GM19467 (cell line): ENCODE measurements around the gene C1QTNF6.
"Not testable (repeated sequence)": the region's sequence is repeated elsewhere in the genome, so short reads cannot be mapped to it uniquely, and the experiment has no call there.

ENCODE experiments used
- ATAC-seq: cut with Tn5 transposase; IDR thresholded peaks from one replicate; pipeline ENCODE4 v1.9.1; 2021; ENCODE audit warnings: mild to moderate bottlenecking, moderate library complexity; ENCODE audit not compliant: unreplicated experiment

The C1QTNF6 gene

DNA sequence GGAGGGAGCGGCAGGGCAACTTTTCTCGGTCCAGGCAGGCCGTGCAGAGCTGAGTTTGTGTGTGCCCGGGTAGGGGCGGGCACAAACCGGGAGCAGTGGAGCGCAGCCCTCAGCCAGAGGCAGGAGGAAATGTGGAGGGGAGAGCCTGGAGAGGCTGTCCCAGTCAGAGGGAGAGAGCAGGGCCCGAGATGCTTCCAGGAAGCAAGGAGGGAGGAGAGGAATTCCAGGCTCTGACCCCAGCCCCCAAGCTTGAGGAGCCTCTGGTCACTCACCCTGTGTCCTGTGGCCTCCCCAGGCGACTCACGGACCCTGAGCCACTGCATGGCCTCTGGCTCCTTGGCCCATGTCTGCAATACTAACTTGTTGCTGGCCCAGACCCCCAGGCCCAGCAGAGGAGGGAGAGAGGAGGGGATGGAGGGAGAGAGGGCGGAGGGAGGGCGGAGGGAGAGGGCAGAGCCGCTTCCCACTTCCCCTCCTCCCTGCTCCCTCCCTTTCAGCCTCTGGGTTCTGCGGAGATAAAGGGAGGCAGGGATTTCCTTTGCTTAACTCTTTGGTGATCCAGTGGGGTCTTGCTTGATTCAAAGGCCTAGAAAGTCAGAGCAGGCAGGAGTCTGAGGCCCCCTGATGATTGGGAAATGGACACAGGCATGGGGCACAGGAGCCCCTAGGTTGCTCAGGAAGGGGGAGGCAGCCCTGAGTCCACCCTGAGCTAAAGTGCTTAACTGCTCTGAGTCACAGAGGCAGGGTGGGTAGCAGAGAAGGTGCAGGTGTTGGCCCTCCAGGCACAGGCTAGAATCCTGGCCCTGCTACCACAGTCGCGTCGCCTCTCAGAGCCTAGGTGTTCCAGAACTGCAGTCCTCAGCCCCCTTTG is at the start of gene C1QTNF6:
C1QTNF6 (minus strand) TSS at position 357 of the 871 bp plus-strand sequence; CDS start at position 323, 34 bp downstream.
- ATAC-seq = no peak

DNA sequence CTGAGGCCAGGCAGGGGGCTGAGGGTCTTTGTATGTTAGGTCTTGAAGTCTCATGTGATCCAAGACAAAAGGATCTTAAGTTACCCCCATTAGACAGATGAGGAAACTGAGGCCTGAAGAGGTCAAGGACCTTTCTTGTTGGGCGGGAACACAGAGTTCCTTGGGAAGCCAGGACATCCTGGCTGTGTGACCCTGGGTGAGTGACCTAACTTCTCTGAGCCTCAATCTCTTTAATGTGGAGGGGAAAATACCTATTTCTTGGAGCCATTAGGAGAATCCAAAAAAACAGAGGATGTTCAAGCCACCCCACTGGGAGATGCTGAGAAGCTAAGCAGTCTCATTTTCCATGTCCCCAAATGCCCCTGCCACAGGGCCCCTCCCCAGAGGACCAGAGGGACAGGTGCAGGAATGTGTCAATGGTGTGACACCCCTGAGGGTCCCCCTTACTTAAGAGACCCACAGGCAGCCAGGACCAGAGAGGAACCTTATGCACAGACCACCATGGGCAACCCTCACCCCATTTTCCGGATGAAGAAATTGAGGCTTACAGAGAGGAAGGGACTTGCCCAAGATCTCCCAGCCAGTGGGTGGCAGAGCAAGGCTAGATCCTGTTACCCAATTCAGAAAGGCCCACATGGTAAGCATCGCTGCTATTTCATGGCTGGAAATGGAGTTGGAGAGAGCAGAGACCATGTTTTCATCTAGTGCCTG is 48.0 kb upstream of the C1QTNF6 start:
- no peak for ATAC-seq

DNA sequence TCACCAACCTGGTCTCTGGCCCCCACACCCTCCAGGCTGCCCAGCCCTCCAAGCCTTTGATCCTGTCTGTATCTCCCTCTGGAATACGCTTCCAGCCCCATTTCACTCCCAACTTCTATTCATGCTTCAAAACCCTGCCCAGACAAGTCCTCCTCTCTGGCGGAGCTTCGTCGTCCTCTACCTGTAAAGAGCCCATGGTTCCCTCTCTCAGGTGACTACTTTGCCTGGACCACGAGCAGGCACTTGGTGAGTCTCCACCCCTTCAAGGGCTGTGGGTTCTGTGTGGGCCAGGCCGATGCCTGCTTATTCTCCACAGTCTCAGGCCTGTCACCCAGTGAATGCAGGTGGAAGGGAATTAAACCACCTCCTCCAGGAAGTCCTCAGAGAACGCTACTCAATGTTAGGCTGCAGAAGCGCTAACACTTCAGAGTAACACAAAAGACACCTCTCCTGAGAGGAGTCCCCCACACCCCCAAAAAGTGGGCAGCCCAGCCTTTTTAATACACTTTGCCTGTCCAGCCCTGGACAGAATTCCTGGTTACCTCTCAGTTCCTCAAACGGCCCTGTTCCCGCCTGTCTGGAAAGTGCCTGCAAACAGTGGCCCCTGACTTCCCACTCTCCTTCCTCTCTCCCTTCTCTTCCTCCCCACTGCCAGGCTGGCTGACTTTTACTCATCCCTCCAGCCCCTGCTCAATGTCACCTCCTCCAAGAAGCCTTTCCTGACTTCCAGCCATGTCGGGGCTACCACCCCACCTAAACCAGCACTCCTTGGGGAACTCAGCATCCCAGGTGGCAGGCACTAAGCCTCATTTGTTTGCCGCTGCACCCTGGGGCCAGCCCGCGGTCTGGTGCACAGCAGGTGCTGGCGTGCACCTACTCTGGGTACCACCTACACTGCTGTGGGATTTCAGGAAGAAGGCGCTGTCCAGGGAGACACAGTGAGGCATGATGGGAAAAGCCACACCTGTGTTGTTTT is 47.0 kb upstream of the C1QTNF6 start:
- no peak for ATAC-seq

DNA sequence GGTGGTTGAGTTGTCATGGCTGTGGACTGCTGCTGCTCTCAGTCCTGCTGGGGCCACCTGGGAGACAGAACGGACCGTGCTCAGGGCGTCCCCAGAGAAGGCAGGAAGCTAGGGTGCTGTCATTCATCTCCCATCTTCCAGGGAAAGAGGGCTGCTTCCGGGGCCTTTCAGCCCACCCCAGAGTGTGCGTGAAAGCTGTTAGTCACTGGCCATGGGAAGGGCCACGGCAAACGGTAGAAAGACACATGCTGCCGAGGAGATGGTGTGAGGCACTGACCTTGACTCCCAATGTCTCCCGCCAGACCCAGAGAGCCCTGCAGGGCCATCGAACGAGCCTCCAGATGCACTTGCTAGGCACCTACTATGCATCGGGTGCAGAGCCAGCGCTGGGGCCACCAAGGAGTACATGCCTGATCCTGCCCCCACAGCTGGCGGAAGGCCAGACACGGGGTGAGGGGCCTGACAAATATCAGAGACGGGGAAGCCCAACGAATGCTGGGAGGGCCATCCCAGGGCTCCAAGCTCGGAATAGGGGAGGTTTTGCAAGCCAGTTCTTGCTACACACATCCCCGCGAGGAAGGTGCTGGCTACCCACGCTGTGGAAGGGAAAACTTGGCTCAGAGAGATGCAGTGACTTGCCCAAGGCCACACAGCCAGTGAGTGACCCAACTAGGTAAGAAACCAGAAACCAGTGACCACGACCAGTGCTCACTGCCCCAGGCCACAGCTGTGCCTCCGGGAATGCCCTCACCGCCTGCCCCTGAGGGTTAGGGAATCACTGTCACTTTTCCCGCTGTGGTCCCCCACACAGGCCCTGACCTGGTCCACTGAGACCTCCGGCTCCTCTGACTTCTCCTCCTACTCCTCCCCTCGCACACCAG is 45.9 kb upstream of the C1QTNF6 start:
- ATAC-seq = no peak

DNA sequence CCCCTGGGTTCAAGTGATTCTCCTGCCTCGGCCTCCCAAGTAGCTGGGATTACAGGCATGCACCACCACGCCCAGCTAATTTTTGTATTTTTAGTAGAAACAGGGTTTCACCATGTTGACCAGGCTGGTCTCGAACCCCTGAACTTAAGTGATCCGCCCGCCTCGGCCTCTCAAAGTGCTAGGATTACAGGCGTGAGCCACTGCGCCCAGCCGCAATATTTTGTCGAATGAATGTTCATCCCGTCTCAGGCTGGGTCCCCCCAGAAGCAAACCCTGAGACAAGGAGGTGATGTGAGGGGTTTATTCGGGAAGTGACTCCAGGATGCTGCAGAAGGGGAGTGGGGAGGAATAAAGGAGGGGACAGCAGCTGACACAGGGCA is 45.3 kb upstream of the C1QTNF6 start:
- ATAC-seq = not testable (repeated sequence)

DNA sequence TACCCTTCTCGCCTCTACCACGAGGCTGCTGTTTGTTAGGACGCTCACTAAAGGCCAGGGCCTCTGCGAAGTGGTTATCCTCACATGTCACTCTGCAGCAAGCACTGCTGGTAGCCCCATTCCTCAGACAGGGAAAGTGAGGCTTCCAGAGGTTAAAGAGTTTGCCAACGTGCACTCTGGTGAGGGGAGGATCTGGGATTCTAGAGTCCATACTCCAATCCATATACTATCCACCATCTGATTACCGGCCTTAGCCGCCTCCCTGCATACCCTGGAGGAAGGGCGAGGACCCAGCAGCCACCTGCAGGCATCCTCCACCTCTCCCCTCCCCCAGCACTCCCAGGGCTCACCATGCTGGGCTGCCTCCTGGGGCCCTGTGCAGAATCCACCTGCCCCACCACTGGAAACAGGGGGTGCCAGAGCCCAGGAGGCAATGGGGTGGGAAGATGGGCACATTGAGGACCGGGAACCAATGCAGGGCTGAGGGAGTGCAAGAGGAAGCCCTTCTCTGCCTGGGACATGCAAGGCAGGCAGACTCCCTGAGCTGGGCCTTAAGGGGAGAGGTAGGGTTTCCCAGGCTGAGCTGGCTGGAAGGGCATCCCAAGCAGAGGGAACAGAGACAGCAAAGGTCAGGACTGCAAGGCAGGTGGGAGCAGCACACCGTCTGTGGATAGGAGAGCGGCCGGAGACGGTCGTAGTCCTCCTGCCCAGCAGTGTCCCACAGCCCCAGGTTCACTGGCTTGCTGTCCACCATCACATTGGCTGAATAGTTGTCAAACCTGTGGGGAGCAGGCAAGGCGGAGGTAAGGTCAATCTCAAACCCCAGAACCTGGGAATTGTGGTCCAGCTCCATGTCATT is 44.3 kb upstream of the C1QTNF6 start:
- no peak for ATAC-seq

DNA sequence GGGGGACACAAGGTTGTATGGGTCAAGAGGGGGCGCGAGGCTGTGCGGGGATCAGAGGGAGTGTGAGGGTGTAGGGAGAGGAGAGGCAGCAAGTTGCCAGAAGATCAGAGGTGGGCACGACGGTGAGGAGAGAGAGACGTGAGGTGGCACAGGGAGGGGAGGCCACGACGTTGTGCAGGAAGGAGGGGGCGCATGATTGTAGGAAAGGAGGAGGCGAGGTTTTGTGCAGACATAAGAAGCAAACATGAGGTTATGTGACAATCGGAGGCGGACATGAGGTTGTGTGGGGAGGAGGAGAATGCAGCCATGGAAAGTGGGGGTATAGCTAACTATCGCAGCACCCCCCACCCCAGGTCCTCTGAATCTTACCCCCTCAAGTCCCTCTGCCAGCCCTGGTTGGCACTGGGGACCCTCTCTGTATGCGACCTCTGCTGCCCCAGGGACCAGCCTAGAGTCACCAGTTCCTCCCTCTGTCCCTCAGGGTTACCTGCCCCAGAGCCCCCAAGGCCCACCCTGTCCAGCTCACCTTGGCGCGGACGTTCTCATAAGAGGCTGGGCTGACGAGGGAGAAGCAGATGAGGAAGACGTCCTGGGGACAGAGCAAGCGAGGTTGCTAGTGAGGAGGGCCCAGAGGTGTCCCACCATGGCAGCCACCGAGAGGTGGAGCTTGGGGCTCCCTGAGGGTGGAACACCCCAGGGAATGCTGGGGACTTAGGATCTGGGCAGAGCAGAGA is 43.5 kb upstream of the C1QTNF6 start:
- no peak for ATAC-seq

DNA sequence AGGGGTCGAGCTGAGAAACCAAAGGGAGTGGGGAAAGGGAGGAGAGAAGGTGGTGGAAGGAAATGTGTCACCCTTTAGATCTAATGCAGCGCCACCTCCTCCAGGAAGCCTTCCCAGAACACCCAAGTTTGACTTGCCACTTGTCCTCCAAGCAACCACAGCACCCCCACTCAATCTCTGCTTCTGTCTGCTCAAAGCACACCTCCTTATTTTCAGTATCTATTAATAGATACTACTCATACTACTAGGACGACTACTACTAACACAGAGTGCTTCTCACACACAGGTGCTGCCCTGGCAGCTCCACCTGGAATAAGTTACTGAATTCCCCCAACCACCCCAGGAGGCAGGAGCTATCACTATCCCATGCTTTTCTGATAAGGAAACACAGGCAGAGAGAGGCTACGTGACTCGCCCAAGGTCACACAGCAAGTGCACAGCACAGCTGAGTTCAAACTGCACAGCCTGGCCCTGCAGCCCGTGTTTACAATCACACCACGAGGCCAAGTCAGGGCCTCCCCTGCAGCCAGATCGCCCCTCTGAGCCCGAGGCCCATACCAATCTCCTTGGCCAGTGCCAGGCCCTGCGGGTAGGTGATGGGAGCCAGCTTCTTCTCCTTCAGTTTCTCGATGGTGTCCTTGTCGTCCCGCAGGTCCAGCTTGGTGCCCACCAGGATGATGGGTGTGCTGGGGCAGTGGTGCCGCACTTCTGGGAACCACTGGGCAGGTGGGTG is 42.8 kb upstream of the C1QTNF6 start:
- ATAC-seq = no peak

DNA sequence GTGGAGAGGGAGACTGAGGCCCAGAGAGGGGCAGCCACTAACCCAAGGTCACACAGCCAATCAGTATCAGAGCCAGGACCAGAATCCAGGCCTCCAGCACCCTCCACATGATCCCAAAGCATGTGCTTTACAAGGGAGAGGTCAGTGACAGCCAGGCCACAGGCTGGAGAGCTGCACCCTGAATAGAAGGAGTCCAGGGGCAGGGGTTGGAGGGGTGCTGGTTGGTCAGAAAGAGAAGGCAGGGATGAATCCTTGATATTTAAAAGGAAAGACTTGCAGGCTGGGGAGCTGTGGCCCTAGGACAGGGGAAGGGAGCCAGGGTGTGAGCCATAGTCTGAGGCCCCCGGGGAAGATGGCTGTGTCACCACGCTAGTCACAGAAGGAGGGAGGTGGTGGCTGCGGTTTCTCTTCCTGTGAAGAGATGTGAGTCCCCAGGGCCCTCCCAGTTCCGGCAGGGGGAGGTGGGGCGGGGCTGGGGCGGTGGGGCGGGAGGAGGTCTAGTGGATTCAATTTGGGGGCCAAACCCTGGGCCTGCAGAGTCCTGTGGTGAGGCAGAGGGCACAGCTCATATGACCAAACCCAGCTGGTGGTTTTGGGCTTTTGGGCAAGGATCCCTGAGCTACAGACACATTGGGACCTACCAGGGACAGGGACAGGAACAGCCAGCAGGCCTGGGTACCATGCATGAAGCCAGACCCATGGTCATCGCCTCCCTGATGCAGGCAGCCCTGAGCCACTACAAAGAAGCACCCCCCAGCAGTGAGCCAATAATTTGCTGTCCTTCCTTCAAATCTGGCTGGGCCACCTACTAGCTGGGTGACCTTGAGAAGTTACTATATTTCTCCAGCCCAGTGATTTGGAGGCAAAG is 42.0 kb upstream of the C1QTNF6 start:
- ATAC-seq = peak; percentile 55

DNA sequence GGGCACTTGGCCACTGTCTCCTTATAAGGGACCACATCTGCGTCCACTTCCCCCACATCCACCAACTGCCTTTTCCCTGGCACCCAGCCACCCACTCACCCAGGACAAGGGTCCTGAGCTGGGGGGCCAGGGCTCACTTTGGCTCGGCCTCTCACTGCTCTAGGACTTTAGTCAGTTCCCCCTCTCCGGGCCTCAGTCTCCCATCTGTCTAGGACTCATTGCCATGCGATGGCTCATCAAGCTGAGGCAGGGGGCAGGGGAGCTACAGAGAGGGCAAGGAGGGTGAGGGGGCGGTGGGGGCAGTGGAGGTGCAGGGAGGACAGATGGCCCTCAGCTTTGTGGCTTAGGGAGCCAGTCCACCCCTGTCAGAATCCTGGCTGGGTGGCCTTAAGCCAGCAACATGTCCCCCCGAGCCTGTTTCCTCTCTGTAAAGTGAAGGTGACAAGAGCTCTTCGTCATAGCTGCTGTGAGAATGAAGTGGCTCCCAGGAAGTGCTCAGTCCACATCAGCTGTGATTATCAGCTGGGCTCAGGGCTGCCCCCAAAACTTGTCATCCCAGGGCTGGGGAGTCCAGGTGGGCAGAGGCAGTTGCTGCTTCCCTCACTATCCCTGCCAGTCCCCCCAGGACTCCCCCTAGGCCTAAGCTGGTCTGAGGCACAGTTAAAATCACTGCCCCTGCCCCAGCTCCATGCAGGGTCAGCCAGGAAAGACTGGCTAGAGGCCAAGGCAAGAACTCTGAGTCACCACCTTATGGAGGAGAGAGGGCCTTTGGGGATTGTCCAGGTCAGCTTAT is 41.2 kb upstream of the C1QTNF6 start:
- ATAC-seq = no peak

DNA sequence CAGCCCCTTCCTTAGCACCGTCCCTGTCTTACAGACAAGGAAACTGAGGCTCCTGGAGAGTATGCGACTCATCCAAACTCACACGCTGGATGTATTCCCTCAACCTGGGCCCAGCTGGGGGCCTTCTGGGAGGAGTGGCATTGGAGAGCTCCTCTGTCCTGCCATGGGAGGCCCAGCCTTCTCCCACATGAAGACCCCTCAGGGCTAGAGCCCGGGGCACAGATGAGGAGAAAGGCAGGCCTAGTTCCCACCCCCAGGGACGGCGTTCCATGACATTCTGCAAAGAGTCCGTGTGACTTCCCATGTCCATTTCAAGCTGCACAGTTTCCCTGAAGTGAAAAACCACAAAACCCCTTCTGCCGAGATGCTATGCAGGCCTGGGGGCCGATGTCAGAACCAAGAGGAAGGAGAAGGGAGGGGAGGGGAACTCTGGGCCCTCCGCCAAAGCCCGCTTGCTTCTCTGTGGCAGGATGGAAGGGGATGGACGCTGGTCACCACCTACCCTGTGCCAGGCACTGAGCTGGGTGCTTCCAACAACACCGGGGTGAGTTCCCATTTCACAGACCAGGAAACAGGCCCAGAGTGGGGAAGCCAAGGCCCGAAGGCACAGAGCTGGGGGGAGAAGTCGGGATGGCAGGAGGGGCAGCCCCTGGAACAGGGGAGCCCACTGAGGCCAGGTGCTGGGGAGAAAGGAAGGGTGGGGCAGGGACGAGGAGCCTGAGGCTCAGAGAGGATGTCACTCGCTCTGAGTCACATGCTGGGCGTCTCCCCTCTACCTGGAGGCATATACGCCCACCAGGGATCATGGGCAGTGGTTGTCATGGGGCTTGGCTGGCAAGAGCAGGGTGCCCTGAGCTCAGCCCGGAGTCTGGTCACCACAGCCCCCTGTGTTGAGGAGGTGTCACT is 40.3 kb upstream of the C1QTNF6 start:
- ATAC-seq = no peak

DNA sequence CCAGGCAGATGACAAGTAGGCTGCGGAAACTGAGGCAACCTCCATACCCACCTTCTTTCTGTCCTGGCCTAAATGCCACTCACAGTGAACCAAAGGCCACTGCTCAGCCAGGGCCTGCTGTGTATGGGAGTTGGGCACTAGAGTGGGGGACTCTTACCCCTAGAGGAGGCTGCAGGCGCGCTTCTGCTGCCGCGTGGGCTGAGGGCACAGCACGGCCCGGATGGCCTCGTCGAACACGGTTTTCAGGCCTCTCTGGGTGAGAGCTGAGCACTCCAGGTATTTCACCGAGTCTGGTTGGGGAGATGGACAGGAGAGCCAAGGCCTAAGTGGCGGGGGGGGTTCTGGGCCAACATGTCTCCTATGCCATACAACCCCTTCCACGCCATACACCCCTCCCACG is 38.5 kb upstream of the C1QTNF6 start:
- ATAC-seq = no peak

DNA sequence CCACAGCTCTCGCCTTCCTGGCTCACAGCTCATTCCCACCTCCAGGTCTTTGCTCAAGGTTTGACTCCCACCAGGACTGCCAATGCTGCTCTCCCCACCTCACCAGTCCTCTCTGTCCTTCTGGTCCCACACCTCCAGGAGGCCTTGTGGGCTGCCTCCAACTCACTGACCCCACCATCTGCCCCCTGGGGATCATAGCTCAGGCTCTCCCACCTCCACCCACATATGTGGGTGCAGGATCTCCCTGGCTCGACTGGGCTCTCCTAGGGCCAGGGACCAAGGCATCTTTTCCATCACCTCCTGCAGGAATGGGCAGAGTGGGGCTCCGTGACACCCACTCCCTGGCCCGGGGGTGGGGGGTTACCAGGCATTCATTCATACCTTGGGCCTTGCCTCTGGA is 38.0 kb upstream of the C1QTNF6 start:
- ATAC-seq = no peak

DNA sequence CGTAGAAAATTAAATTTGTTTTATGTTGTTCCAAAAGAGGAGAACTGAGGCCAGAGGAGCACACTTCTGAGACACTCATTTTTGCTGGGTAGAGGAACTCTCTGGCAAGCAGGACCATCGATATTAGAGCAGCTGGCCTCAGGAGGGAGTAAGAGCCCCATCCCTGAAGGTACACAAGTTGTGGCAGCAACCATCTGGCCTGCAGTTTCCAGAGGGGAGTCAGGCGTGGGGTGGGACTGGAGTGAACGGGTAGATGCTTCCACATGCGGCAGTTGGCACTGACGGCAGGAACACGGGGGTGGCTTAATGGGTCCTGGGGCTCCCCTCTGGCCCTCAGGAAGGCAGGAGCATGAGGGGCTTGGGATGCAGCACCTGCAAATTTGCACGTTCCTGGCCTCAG is 37.4 kb upstream of the C1QTNF6 start:
- no peak for ATAC-seq
